Measurements from ENCODE around the gene SFMBT2. TPM values are rescaled to one million over a fixed set of nuclear protein-coding genes. Genes with fewer than 3 reads are reported as not detected.

The SFMBT2 gene
- total and polyA plus RNA-seq, 2 of the 13 experiments (the other 11 are each of a cell fraction or from before 2014, with no cell fraction given): 0.01 to 0.02 TPM

DNA sequence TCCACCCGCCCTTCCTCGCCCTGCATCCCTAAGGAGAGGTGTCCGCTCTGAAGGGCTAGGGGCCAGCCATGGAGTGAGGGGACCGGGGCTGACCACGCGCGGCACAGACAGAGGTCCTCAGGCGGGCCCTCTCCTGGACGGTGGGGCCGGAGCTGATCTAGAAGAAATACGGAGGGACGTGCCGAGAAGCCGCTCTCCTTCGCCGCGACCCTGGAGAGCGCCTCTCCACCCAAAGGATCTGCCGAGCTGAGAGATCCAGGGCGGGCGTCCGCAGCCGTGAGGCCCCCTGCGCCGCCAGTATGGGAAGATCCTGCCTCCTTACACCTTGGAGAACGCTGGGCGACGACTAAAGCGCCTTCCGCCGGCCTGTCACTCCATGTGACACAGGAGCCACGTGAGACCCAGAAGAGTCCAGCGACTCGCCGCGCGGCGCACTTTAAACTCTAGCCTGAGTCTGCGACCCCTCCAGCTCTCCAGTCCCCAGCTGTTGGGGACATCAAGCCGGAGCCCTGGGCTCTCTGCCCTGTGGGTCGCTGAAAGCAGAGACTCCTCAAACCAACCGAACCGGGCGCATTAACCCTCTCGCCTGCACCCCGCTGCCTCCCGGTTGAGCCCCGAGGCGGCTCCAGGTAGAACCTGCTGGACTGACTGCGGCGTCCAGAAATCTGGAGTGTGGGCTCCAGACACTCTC, 1.5 kb upstream of the SFMBT2 start:
- Histone ChIP-seq H3K4me3 (replicated peaks in 1 of 3; ENCODE audit: insufficient read depth in 1 of 3, low read depth in 2 of 3, low read length in 3 of 3) (no peak overlapping the region), H3K36me3 (replicated peaks in 1 of 2; ENCODE audit: control insufficient read depth in 1 of 2, insufficient read depth in 2 of 2, low read length in 2 of 2) (no peaks in the 10 kb centered on the region), H3K27me3 (ENCODE audit: control insufficient read depth in 1 of 2, insufficient read depth in 2 of 2, low read length in 2 of 2) (peaks cover 4 to 31% of the 10 kb centered on the region in 2 experiments; a peak in 4 of 5 replicates), H3K4me2 (ENCODE audit: low read depth, low read length) (no peak overlapping the region), H3K9ac (ENCODE audit: insufficient read depth, low read depth, low read length) (no peak overlapping the region), H3K9me3 (ENCODE audit: low read length) (no peaks in the 10 kb centered on the region), H3K79me2 (ENCODE audit: insufficient read depth, low read length) (no peaks in the 10 kb centered on the region), H2AFZ (ENCODE audit: low read length) (no peak overlapping the region), H3K27ac (ENCODE audit: extremely low read length, insufficient read depth, low read length) (no peak overlapping the region), H4K20me1 (ENCODE audit: insufficient read depth, low read length) (no peaks in the 10 kb centered on the region), H3K4me1 (ENCODE audit: insufficient read depth, low read length) (no peaks in the 10 kb centered on the region)
- FAIRE-seq: no peak
- CTCF ChIA-PET (ENCODE audit: low intra/inter-chr PET ratio, low total read pairs): no interaction called here
- in situ Hi-C loops (cut with HindIII; ENCODE audit: extremely low pct_ligation_motif_present, low pct_unique_long_range_greater_than_20kb) (loop anchor here (10.0 kb wide), 1 partner anchor 498 kb away; no protein-coding TSS in a partner anchor), intact Hi-C loops (cut with micrococcal nuclease; ENCODE audit: unreplicated experiment) (no loop called here)
- BruUV-seq (replicated peaks): no TSS peak
- ATAC-seq: no peak
- no peak for DNase-seq (ENCODE audit: low spot score)
- 37% methylated on average over 22 of the region's 51 CpGs for WGBS (ENCODE audit: low lambda C conversion rate)
- TF ChIP-seq SP5 (CRISPR knock-in tag; IDR thresholded peaks at IDR 0.05; ENCODE audit: borderline replicate concordance, low read depth) (no peak), AGO2 (optimal IDR thresholded peaks at IDR 0.05; ENCODE audit: low read depth, low read length) (no peak), RFX1 (IDR thresholded peaks at IDR 0.05) (no peak), JUNB (CRISPR knock-in tag; IDR thresholded peaks at IDR 0.05; ENCODE audit: borderline replicate concordance) (no peak), ZNF10 (CRISPR knock-in tag; IDR thresholded peaks at IDR 0.05; ENCODE audit: borderline replicate concordance, low read depth) (no peak), ATF3 (CRISPR knock-in tag; IDR thresholded peaks at IDR 0.05) (no peak)
- TF ChIP-seq, protein P1, sequence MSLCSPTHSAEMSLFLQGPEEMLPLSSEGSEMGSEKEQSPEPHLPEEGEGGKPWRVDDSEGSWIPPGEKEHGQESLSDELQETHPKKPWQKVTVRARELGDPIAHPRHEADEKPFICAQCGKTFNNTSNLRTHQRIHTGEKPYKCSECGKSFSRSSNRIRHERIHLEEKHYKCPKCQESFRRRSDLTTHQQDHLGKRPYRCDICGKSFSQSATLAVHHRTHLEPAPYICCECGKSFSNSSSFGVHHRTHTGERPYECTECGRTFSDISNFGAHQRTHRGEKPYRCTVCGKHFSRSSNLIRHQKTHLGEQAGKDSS (CRISPR knock-in tag; IDR thresholded peaks at IDR 0.05; ENCODE audit: borderline replicate concordance, low read depth): no peak
- POLR2A ChIA-PET: no interaction called here

Data from HepG2 (cell line).